ENCODE results near the gene KLF6. TPM values are rescaled to one million over a fixed set of nuclear protein-coding genes. Genes with fewer than 3 reads are reported as not detected.

Gene KLF6
- total RNA-seq, 4 donors from 2014 or later, result 23.3 to 84.7 (median 49.8) TPM

- in situ Hi-C loops (cut with MboI; ENCODE audit: low sequenced_read_pairs in 4 of 4), result no loop called here
- Histone ChIP-seq H3K36me3 (no peaks in the 10 kb centered on the region), H3K27ac (no peak overlapping the region), H3K4me1 (no peaks in the 10 kb centered on the region), H3K4me3 (no peak overlapping the region), H3K27me3 (no peaks in the 10 kb centered on the region), H3K9me3 (no peaks in the 10 kb centered on the region)
- intact Hi-C loops (cut with DNase I; ENCODE audit: low total_unique reads), result no loop called here
- ATAC-seq (no peak), DNase-seq (no peak)
- TF ChIP-seq POLR2A (IDR thresholded peaks at IDR 0.05) (no peak), CTCF (IDR thresholded peaks at IDR 0.05 in 4 of 5, conservative IDR thresholded peaks at IDR 0.05 in 1 of 5) (no peak)
Observed at GRCh38 chr10:3765146-3765545, 19.9 kb downstream of the KLF6 start.

GRCh38 chr10:3764626-3765112 lies 20.3 kb downstream of the KLF6 start:
- no peaks in the 10 kb centered on the region for H3K4me1 ChIP-seq
- intact Hi-C loops (cut with DNase I; ENCODE audit: low total_unique reads), result no loop called here
- ATAC-seq (no peak), DNase-seq (no peak)
- H3K36me3 ChIP-seq, result no peaks in the 10 kb centered on the region
- TF ChIP-seq CTCF (IDR thresholded peaks at IDR 0.05 in 4 of 5, conservative IDR thresholded peaks at IDR 0.05 in 1 of 5) (no peak), POLR2A (IDR thresholded peaks at IDR 0.05) (no peak)
- H3K27ac ChIP-seq, result no peak overlapping the region
- no peaks in the 10 kb centered on the region for H3K27me3 ChIP-seq
- H3K4me3 ChIP-seq, result no peak overlapping the region
- in situ Hi-C loops (cut with MboI; ENCODE audit: low sequenced_read_pairs in 4 of 4), result no loop called here
- no peaks in the 10 kb centered on the region for H3K9me3 ChIP-seq

- no peaks in the 10 kb centered on the region for H3K9me3 ChIP-seq
- no peaks in the 10 kb centered on the region for H3K4me1 ChIP-seq
- no peak overlapping the region for H3K4me3 ChIP-seq
- no peaks in the 10 kb centered on the region for H3K27me3 ChIP-seq
- TF ChIP-seq CTCF (IDR thresholded peaks at IDR 0.05 in 4 of 5, conservative IDR thresholded peaks at IDR 0.05 in 1 of 5), result no peak
- no peak for TF ChIP-seq POLR2A (IDR thresholded peaks at IDR 0.05)
- in situ Hi-C loops (cut with MboI; ENCODE audit: low sequenced_read_pairs in 4 of 4) (no loop called here), intact Hi-C loops (cut with DNase I; ENCODE audit: low total_unique reads) (no loop called here)
- DNase-seq (no peak), ATAC-seq (no peak)
- H3K27ac ChIP-seq, result no peak overlapping the region
- no peaks in the 10 kb centered on the region for H3K36me3 ChIP-seq
Observed at GRCh38 chr10:3763852-3764625, 21.0 kb downstream of the KLF6 start.

- in situ Hi-C loops (cut with MboI; ENCODE audit: low sequenced_read_pairs in 4 of 4), result no loop called here
Observed at GRCh38 chr10:3763035-3763456, 22.0 kb downstream of the KLF6 start.

More at GRCh38 chr10:3763035-3763456, 22.0 kb downstream of the KLF6 start:
- H3K27me3 ChIP-seq, result no peaks in the 10 kb centered on the region
- H3K4me1 ChIP-seq, result no peaks in the 10 kb centered on the region
- no peak for TF ChIP-seq CTCF (IDR thresholded peaks at IDR 0.05 in 4 of 5, conservative IDR thresholded peaks at IDR 0.05 in 1 of 5)
- TF ChIP-seq POLR2A (IDR thresholded peaks at IDR 0.05), result no peak
- H3K9me3 ChIP-seq, result no peaks in the 10 kb centered on the region
- H3K36me3 ChIP-seq, result no peaks in the 10 kb centered on the region
- no peak overlapping the region for H3K27ac ChIP-seq
- no peak for ATAC-seq
- no peak overlapping the region for H3K4me3 ChIP-seq
- intact Hi-C loops (cut with DNase I; ENCODE audit: low total_unique reads), result no loop called here
- no peak for DNase-seq

Data from gastrocnemius medialis (tissue), 4 donors.